SJCRH30 (cell line): ENCODE results near the gene MINDY3. TPM values are rescaled to one million over a fixed set of nuclear protein-coding genes. Genes with fewer than 3 reads are reported as not detected.
"Not testable (repeated sequence)": the region's sequence is repeated elsewhere in the genome, so short reads cannot be mapped to it uniquely, and the experiment has no call there.

Source experiments
- DNase-seq, 2 experiments: peaks; one replicate each; pipeline ENCODE4 v3.0.0-alpha.2; 2015 to 2020
- H3K27ac ChIP-seq: fragments of 250-450 bp; sonication (Bioruptor Pico); 2 replicates; pipeline ENCODE4 v1.5.1; 2020; ENCODE audit warnings: mild to moderate bottlenecking, moderate library complexity
- H3K27me3 ChIP-seq: fragments of 250-450 bp; sonication (Bioruptor Pico); 2 replicates; pipeline ENCODE4 v1.5.1; 2020; ENCODE audit warnings: mild to moderate bottlenecking, moderate library complexity
- H3K36me3 ChIP-seq: fragments of 250-450 bp; sonication (Bioruptor Pico); 2 replicates; pipeline ENCODE4 v1.5.1; 2020; ENCODE audit warnings: mild to moderate bottlenecking, moderate library complexity
- H3K4me1 ChIP-seq: fragments of 250-450 bp; sonication (Bioruptor Pico); 2 replicates; pipeline ENCODE4 v1.5.1; 2020; ENCODE audit warnings: mild to moderate bottlenecking, moderate library complexity
- H3K4me3 ChIP-seq: fragments of 250-450 bp; sonication (Bioruptor Pico); 2 replicates; pipeline ENCODE4 v1.5.1; 2020; ENCODE audit warnings: mild to moderate bottlenecking, moderate library complexity
- H3K9me3 ChIP-seq: fragments of 250-450 bp; sonication (Bioruptor Pico); replicated peaks from 2 replicates; pipeline ENCODE4 v1.5.1; 2020; ENCODE audit warnings: mild to moderate bottlenecking, moderate library complexity
- total RNA-seq: library from RNA; depleted of rRNA; stranded (reverse); fragments of >200 nt; shearing (Covaris generic); gene quantifications from 2 replicates; pipeline ENCODE4 v1.2.3, GENCODE V29; 2014; rRNA removed

The MINDY3 gene
- total RNA-seq = 18.4 and 22.0 TPM in 2 replicates

- Histone ChIP-seq H3K4me1 (0 out of 2 replicates have a peak, but pooled peaks cover 2% of the 10 kb centered on the region), H3K27me3 (no peaks in the 10 kb centered on the region), H3K4me3 (peak within 1 kb of the TSS; percentile 76), H3K9me3 (no peaks in the 10 kb centered on the region), H3K27ac (peak within 1 kb of the TSS; percentile 44), H3K36me3 (no peaks in the 10 kb centered on the region)
- DNase-seq = peak; percentile 81 to 87
Observed at GRCh38 chr10:15859906-15860691, at the start of gene MINDY3. Gene MINDY3, minus strand, starts transcription at chr10:15860507. Its CDS starts 208 bp downstream, at chr10:15860299.

- no peak overlapping the region for H3K27ac ChIP-seq
- no peaks in the 10 kb centered on the region for H3K36me3 ChIP-seq
- DNase-seq = peak in 1 of 2 experiments; percentile 5
- H3K9me3 ChIP-seq = no peaks in the 10 kb centered on the region
- 0 out of 2 replicates have a peak, but pooled peaks cover 4% of the 10 kb centered on the region for H3K4me1 ChIP-seq
- no peak overlapping the region for H3K4me3 ChIP-seq
- H3K27me3 ChIP-seq = no peaks in the 10 kb centered on the region
Observed at GRCh38 chr10:15901889-15902288, 41.6 kb upstream of the MINDY3 start.

- Histone ChIP-seq H3K9me3 (no peaks in the 10 kb centered on the region), H3K27me3 (no peaks in the 10 kb centered on the region), H3K4me3 (no peak overlapping the region), H3K27ac (no peak overlapping the region), H3K4me1 (0 out of 2 replicates have a peak, but pooled peaks cover 4% of the 10 kb centered on the region), H3K36me3 (no peaks in the 10 kb centered on the region)
- peak in 1 of 2 experiments; percentile 8 for DNase-seq
Observed at GRCh38 chr10:15898046-15898445, 37.7 kb upstream of the MINDY3 start.

- H3K27me3 ChIP-seq = no peaks in the 10 kb centered on the region
- no peak for DNase-seq
- no peak overlapping the region for H3K4me3 ChIP-seq
- no peaks in the 10 kb centered on the region for H3K36me3 ChIP-seq
- H3K4me1 ChIP-seq = 0 out of 2 replicates have a peak, but pooled peaks cover 3% of the 10 kb centered on the region
- H3K9me3 ChIP-seq = no peaks in the 10 kb centered on the region
- no peak overlapping the region for H3K27ac ChIP-seq
Observed at GRCh38 chr10:15897287-15897686, 37.0 kb upstream of the MINDY3 start.

- no peak for DNase-seq
- Histone ChIP-seq H3K4me1 (no peaks in the 10 kb centered on the region), H3K27me3 (no peaks in the 10 kb centered on the region), H3K9me3 (no peaks in the 10 kb centered on the region), H3K36me3 (no peaks in the 10 kb centered on the region), H3K27ac (no peak overlapping the region), H3K4me3 (no peak overlapping the region)
Observed at GRCh38 chr10:15896654-15897053, 36.3 kb upstream of the MINDY3 start.

- no peaks in the 10 kb centered on the region; the same call in 1 of the 2 replicates for H3K27me3 ChIP-seq
- H3K4me3 ChIP-seq = no peak overlapping the region
Observed at GRCh38 chr10:15884447-15884846, 24.1 kb upstream of the MINDY3 start.

GRCh38 chr10:15881542-15881941, 21.2 kb upstream of the MINDY3 start:
- no peaks in the 10 kb centered on the region for H3K36me3 ChIP-seq
- no peak for DNase-seq
- H3K4me1 ChIP-seq = no peaks in the 10 kb centered on the region
- H3K27ac ChIP-seq = no peak overlapping the region
- no peaks in the 10 kb centered on the region for H3K9me3 ChIP-seq
- H3K27me3 ChIP-seq = no peaks in the 10 kb centered on the region
- no peak overlapping the region for H3K4me3 ChIP-seq

More at GRCh38 chr10:15884447-15884846, 24.1 kb upstream of the MINDY3 start:
- no peak overlapping the region for H3K27ac ChIP-seq
- no peak for DNase-seq
- H3K36me3 ChIP-seq = no peaks in the 10 kb centered on the region
- H3K9me3 ChIP-seq = no peaks in the 10 kb centered on the region
- H3K4me1 ChIP-seq = no peaks in the 10 kb centered on the region

- Histone ChIP-seq H3K4me1 (no peaks in the 10 kb centered on the region), H3K9me3 (no peaks in the 10 kb centered on the region), H3K27me3 (no peaks in the 10 kb centered on the region), H3K36me3 (no peaks in the 10 kb centered on the region), H3K27ac (no peak overlapping the region), H3K4me3 (no peak overlapping the region)
- DNase-seq = no peak
Observed at GRCh38 chr10:15879663-15880062, 19.4 kb upstream of the MINDY3 start.

GRCh38 chr10:15879058-15879457, 18.8 kb upstream of the MINDY3 start:
- Histone ChIP-seq H3K27me3 (no peaks in the 10 kb centered on the region), H3K4me3 (no peak overlapping the region), H3K9me3 (no peaks in the 10 kb centered on the region), H3K27ac (no peak overlapping the region), H3K36me3 (no peaks in the 10 kb centered on the region), H3K4me1 (no peaks in the 10 kb centered on the region)
- peak in 1 of 2 experiments; percentile 46 for DNase-seq

- DNase-seq = peak in 1 of 2 experiments; percentile 3
- Histone ChIP-seq H3K4me1 (no peaks in the 10 kb centered on the region), H3K9me3 (no peaks in the 10 kb centered on the region), H3K4me3 (no peak overlapping the region), H3K27me3 (no peaks in the 10 kb centered on the region), H3K27ac (no peak overlapping the region), H3K36me3 (no peaks in the 10 kb centered on the region)
Observed at GRCh38 chr10:15877836-15878576, 17.7 kb upstream of the MINDY3 start.

- H3K27ac ChIP-seq, H3K4me3 ChIP-seq, H3K36me3 ChIP-seq, H3K9me3 ChIP-seq, DNase-seq, H3K27me3 ChIP-seq, H3K4me1 ChIP-seq: not testable (repeated sequence)
Observed at GRCh38 chr10:15876274-15876673, 16.0 kb upstream of the MINDY3 start.

GRCh38 chr10:15872645-15873044, 12.3 kb upstream of the MINDY3 start:
- not testable (repeated sequence) for H3K36me3 ChIP-seq, H3K4me3 ChIP-seq, H3K9me3 ChIP-seq, H3K27ac ChIP-seq, H3K27me3 ChIP-seq, DNase-seq
- H3K4me1 ChIP-seq = peaks cover 13% of the 10 kb centered on the region

GRCh38 chr10:15871823-15872222, 11.5 kb upstream of the MINDY3 start:
- Histone ChIP-seq H3K36me3 (no peaks in the 10 kb centered on the region), H3K27ac (no peak overlapping the region), H3K9me3 (no peaks in the 10 kb centered on the region), H3K4me1 (peaks cover 15% of the 10 kb centered on the region), H3K27me3 (no peaks in the 10 kb centered on the region), H3K4me3 (no peak overlapping the region)
- no peak for DNase-seq

GRCh38 chr10:15869935-15870334, 9.6 kb upstream of the MINDY3 start:
- H3K27ac ChIP-seq = no peak overlapping the region
- no peaks in the 10 kb centered on the region for H3K9me3 ChIP-seq
- no peaks in the 10 kb centered on the region for H3K27me3 ChIP-seq
- H3K36me3 ChIP-seq = no peaks in the 10 kb centered on the region
- peaks cover 15% of the 10 kb centered on the region for H3K4me1 ChIP-seq
- H3K4me3 ChIP-seq = no peak overlapping the region
- DNase-seq = no peak

GRCh38 chr10:15868006-15868405, 7.7 kb upstream of the MINDY3 start:
- Histone ChIP-seq H3K27me3 (no peaks in the 10 kb centered on the region), H3K4me1 (peaks cover 15% of the 10 kb centered on the region)
- DNase-seq = peak; percentile 51 to 57

More at GRCh38 chr10:15868006-15868405, 7.7 kb upstream of the MINDY3 start:
- H3K4me3 ChIP-seq = no peak overlapping the region
- peak overlapping the region; percentile 41 for H3K27ac ChIP-seq
- H3K36me3 ChIP-seq = no peaks in the 10 kb centered on the region
- no peaks in the 10 kb centered on the region for H3K9me3 ChIP-seq
